AG08395 (cell line): ENCODE measurements around the gene TLDC2.
A peak's percentile ranks its signal among the peaks of the same experiment; 100 is the strongest.
"Not testable (repeated sequence)": the region's sequence is repeated elsewhere in the genome, so short reads cannot be mapped to it uniquely, and the experiment has no call there.

Experiments used
- DNase-seq: peaks from one replicate; pipeline ENCODE4 v3.0.0; 2012; ENCODE audit warnings: mixed read lengths, low spot score

The TLDC2 gene

GRCh38 chr20:36908603-36909002, 32.7 kb downstream of the TLDC2 start:
- peak; percentile 10 for DNase-seq

DNA sequence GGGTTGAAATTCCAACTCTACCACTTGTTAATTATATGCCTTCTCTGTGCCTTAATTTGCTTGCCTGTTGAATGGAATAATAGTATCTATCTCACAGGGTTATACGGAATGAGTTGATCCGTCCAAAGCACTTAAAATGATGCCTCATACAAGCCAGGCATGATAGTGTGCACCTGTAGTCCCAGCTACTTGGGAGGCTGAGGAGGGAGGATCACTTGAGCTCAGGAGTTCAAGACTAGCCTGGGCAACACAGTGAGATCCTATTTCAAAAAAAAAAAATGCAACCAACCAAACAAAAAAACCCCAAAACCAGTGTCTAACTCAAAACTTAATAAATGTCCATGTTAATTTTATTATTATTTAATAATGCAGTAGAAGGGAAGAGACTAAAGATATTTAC, 40.3 kb downstream of the TLDC2 start:
- no peak for DNase-seq

GRCh38 chr20:36917240-36917639, 41.3 kb downstream of the TLDC2 start:
- DNase-seq: no peak

DNA sequence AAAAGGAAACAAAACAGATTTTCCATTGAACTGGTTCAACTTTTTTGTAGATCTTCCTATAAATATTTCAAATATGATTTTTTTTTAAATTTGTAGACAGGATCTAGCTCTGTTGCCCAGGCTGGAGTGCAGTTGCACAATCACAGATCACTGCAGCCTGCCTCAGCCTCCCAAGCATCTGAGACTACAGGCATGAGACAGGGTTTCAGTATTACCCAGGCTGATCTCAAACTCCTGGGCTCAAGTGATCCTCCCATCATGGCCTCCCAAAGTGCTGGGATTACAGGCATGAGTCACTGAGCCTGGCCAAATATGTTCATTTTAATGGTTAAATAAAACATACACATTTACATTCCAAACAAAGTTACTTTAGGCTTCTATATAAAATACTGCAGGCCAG, 42.0 kb downstream of the TLDC2 start:
- DNase-seq: no peak

GRCh38 chr20:36919715-36920333, 43.9 kb downstream of the TLDC2 start:
- DNase-seq: peak; percentile 70

DNA sequence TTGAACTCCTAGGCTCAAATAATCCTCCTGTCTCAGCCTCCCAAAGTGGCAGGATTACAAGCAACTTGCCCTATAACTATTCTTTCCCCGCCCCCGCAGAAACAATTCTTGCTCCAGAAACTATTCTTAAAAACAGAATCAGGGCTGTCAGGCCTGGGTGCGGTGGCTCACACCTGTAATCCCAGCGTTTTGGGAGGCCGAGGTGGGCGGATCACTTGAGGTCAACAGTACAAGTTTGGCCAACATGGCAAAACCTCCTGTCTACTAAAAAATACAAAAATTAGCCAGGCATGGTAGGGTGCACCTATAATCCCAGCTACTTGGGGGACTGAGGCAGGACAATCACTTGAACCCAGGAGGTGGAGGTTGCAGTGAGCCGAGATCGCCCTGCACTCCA, 44.4 kb downstream of the TLDC2 start:
- DNase-seq: no peak

DNA sequence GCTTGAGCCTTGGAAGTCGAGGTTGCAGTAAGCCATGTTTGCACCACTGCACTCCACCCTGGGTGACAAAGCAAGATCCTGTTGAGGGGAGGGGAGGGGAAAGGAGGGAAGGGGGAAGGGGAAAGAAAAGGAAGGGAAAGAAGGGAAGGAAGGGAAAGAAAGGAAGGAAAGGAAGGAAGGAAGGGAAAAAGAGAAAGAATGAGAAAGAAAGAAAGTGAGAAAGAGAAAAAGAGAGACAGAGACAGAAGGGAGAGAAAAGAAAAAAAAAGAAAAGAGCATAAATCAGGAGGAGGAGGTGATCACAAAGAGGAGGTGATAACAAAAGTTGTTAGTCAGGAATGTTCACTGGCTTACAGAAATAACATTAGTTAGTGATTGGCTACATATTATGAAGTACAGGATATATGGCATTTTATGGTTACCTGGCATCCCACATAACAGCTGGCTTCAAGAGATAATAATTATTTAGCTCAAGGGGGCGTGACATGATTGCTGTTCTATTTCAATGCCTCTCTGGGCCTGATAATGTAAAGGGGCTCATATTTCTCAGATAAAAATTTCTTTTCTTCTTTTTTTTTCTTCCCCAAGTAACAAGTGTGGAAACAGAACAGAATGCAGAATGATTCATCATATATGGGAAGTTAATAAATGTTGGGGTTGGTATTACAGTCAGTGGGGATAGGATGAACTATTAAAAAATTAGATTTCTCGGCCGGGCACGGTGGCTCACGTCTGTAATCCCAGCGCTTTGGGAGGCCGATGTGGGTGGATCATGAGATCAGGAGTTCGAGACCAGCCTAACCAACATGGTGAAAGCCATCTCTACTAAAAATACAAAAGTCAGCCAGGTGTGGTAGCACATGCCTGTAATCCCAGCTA, 48.5 kb downstream of the TLDC2 start:
- DNase-seq: no peak

GRCh38 chr20:36925234-36925633, 49.3 kb downstream of the TLDC2 start:
- no peak for DNase-seq

GRCh38 chr20:36926653-36927200, 50.8 kb downstream of the TLDC2 start:
- no peak for DNase-seq

DNA sequence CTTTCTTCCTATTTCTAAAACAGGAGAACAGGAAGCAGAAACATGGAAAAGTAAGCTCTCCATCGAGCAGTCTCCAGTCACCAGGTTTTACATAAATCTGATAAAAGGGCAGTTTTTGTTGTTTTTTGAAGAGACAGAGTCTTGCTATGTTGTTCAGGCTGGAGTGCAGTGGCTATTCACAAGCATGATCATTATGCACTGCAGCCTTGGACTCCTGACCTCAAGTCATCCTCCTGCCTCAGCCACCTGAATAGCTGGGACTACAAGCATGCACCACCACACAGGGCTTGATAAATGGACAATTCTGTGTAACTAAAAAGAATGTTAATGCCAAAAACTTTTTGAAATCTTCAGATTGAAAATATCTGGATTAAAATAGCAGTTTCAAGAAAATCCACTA, 51.8 kb downstream of the TLDC2 start:
- no peak for DNase-seq

GRCh38 chr20:36929290-36929689, 53.4 kb downstream of the TLDC2 start:
- DNase-seq: no peak

- DNase-seq: no peak
Observed at GRCh38 chr20:36929691-36930090, 53.8 kb downstream of the TLDC2 start.

DNA sequence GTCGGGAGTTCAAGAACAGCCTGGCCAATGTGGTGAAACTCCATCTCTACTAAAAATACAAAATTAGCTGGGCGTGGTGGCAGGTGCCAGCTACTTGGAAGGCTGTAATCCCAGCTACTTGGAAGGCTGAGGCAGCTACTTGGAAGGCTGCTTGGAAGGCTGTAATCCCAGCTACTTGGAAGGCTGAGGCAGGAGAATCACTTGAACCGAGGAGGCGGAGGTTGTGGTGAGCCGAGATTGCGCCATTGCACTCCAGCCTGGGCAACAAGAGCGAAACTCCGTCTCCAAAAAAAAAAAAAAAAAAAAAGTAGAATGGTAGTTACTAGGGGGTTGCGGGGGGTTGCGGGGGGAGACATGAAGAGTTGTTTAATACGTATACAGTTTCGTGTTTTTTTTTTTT, 56.1 kb downstream of the TLDC2 start:
- DNase-seq: not testable (repeated sequence)

DNA sequence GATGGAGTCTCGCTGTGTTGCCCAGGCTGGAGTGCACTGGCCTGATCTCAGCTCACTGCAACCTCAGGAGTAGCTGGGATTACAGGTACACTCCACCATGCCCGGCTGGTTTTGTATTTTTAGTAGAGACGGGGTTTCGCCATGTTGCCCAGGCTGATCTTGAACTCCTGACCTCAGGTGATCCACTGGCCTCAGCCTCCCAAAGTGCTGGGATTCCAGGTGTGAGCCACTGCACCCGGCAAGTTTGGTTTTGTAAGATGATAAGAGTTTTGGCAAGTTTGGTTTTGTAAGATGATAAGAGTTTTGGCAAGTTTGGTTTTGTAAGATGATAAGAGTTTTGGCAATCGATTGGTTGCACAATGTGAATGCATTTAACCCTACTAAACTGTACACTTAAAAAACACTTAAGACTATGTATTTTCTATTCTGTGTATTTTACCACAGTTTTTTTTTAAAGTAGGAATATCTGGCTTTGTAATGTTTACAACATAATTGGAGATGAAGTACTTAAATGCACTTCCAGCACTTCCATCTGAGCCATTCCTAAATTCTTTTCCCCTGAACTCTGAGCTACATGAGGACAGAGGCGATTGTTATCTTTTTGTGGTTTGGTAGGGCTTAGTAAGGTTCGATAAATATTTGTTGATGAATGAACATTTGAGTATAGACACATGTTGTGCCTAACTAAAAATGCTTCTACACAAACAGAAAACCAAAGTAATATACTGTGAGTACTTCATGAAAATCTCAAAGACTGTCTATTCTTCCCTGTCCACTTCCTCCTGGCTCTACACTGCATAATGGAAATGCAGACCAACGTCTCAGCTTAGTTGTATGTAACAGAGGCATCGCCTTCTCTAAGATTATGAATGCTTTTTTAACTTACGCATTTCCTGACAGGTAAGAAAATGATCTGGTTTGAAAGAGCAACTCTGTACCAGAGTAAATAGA, 56.8 kb downstream of the TLDC2 start:
- DNase-seq: peak; percentile 29

- not testable (repeated sequence) for DNase-seq
Observed at GRCh38 chr20:36933571-36933970, 57.6 kb downstream of the TLDC2 start.

DNA sequence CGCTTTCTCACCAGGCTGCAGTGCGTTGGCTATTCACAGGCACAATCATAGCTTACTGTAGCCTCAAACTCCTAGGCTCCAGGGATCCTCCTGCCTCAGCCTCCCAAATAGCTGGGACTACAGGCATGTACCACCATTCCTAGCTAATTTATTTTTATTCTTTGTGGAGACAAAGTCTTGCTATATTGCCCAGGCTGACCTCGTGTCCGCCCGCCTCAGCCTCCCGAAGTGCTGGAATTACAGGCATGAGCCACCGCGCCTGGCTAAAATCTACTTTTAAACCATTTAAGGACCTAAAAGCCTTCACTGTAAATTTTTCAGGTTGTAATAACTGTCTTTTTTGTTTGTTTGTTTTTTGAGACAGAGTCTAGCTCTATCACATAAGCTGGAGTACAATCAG, 60.4 kb downstream of the TLDC2 start:
- DNase-seq: no peak

GRCh38 chr20:36936761-36937401, 60.9 kb downstream of the TLDC2 start:
- DNase-seq: not testable (repeated sequence)

DNA sequence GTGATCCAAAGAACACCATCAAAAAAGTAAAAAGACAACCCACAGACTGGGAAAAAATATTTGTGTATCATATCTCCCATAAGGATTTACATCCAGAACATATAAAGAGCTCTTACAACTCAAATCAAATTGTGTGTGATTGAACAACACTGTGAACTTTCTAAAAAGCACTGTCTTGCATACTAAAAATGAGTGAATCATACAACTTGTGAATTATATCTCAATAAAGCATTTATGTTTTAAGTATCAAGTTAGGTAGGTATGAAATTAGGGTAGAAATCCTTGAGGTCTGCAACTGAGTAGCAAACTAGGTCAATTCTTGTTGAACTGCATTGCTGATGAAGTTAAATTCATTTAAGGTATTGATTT, 61.4 kb downstream of the TLDC2 start:
- no peak for DNase-seq

- no peak for DNase-seq
Observed at GRCh38 chr20:36941401-36941835, 65.5 kb downstream of the TLDC2 start.
